HepG2 (cell line): Measurements from ENCODE around the gene TUBB. TPM values are rescaled to one million over a fixed set of nuclear protein-coding genes. Genes with fewer than 3 reads are reported as not detected.
A peak's percentile ranks its signal among the peaks of the same experiment; 100 is the strongest.

Source experiments
- ATAC-seq: fragments of 200-7000 bp; cut with Tn5 transposase; 3 replicates; pipeline ENCODE4 v1.9.1; 2020; ENCODE audit warnings: mild to moderate bottlenecking, moderate library complexity
- BruUV-seq: library from RNA; stranded (reverse); fragments of 400-500 nt; replicated peaks from 2 replicates; lab custom pipeline; 2021; lab: Mats Ljungman, UMichigan
- CTCF ChIA-PET: fragments of 300-600 bp; formaldehyde crosslinking; extraction: SDS; loops from one replicate; lab custom pipeline; 2021; ENCODE audit warnings: low total read pairs, inconsistent platforms, low intra/inter-chr PET ratio; lab: Yijun Ruan, JAX
- POLR2A ChIA-PET: fragments of 350-600 bp; sonication (Branson Sonifier 250); formaldehyde crosslinking; loops from one replicate; lab custom pipeline; 2020; ENCODE audit warnings: antibody characterized with exemption, inconsistent platforms; lab: Yijun Ruan, JAX
- DNase-seq: peaks from one replicate; pipeline ENCODE4 v3.0.0-alpha.2; 2015; ENCODE audit warnings: low spot score
- FAIRE-seq: peaks from 3 replicates; lab custom pipeline; 2011; peaks lifted over from hg19 to GRCh38; lab: Jason Lieb, UNC
- H2AFZ ChIP-seq: one replicate; pipeline ENCODE4 v1.6.1; 2011; ENCODE audit warnings: low read length, inconsistent platforms
- H3K27ac ChIP-seq: fragments of 300-600 bp; 3 replicates; pipeline ENCODE4 v1.8.0; 2011; ENCODE audit warnings: mixed run types, mild to moderate bottlenecking, mixed read lengths, low read length, inconsistent platforms; ENCODE audit not compliant: insufficient read depth; ENCODE audit errors: extremely low read length
- H3K27me3 ChIP-seq, 2 experiments: fragments of 200-600 bp in 1 of 2; 2 replicates in 1 of 2; 3 replicates in 1 of 2; pipeline versions ENCODE4 v1.6.0 to v1.8.0; 2011; ENCODE audit warnings: low read length in 2 of 2, mild to moderate bottlenecking in 2 of 2, moderate library complexity in 2 of 2, inconsistent platforms in 1 of 2; ENCODE audit not compliant: insufficient read depth in 2 of 2, control insufficient read depth in 1 of 2
- H3K36me3 ChIP-seq, 2 experiments: fragments of 200-600 bp in 1 of 2; replicated peaks in 1 of 2; 2 replicates in 1 of 2; 3 replicates in 1 of 2; pipeline versions ENCODE4 v1.5.1 to v1.8.0; 2011; ENCODE audit warnings: low read length in 2 of 2, inconsistent platforms in 1 of 2; ENCODE audit not compliant: insufficient read depth in 2 of 2, control insufficient read depth in 1 of 2
- H3K4me1 ChIP-seq: 2 replicates; pipeline ENCODE4 v1.5.1; 2012; ENCODE audit warnings: low read length, inconsistent platforms; ENCODE audit not compliant: insufficient read depth
- H3K4me2 ChIP-seq: 2 replicates; pipeline ENCODE4 v1.6.0; 2011; ENCODE audit warnings: low read depth, low read length, inconsistent platforms
- H3K4me3 ChIP-seq, 3 experiments: fragments of 200-600 bp in 1 of 3; sonication (generic), shearing (Covaris generic) in 1 of 3; replicated peaks in 1 of 3; 2 replicates each; pipeline ENCODE4 v1.5.1; 2011 to 2016; ENCODE audit warnings: low read length in 3 of 3, inconsistent platforms in 2 of 3, low read depth in 2 of 3, mild to moderate bottlenecking in 2 of 3, control low read depth in 1 of 3, mixed read lengths in 1 of 3; ENCODE audit not compliant: insufficient read depth in 1 of 3
- H3K79me2 ChIP-seq: one replicate; pipeline ENCODE4 v1.6.1; 2011; ENCODE audit warnings: low read length, inconsistent platforms; ENCODE audit not compliant: insufficient read depth
- H3K9ac ChIP-seq: 2 replicates; pipeline ENCODE4 v1.6.0; 2011; ENCODE audit warnings: mild to moderate bottlenecking, low read depth, low read length, inconsistent platforms; ENCODE audit not compliant: insufficient read depth
- H3K9me3 ChIP-seq: 2 replicates; pipeline ENCODE4 v1.5.1; 2012; ENCODE audit warnings: mild to moderate bottlenecking, low read length
- H4K20me1 ChIP-seq: 2 replicates; pipeline ENCODE4 v1.6.0; 2011; ENCODE audit warnings: inconsistent platforms, mild to moderate bottlenecking, low read length, moderate library complexity; ENCODE audit not compliant: insufficient read depth
- BORCS8-MEF2B ChIP-seq: sonication (generic); formaldehyde crosslinking; IDR thresholded peaks from 2 replicates; pipeline ENCODE4 v1.8.0; 2022; ENCODE audit warnings: mild to moderate bottlenecking, missing genetic modification reagents
- CREM ChIP-seq, 2 experiments: sonication (generic) in 1 of 2; formaldehyde crosslinking in 1 of 2; IDR thresholded peaks; 2 replicates each; pipeline versions ENCODE4 v1.4.0 to v1.6.1; 2016 to 2020; ENCODE audit warnings: antibody characterized with exemption in 1 of 2, mild to moderate bottlenecking in 1 of 2, missing genetic modification reagents in 1 of 2
- DNMT3B ChIP-seq: conservative IDR thresholded peaks from 2 replicates; pipeline ENCODE4 v1.6.1; 2016; ENCODE audit warnings: missing biosample characterization, control low read depth
- HNRNPUL1 ChIP-seq: fragments of 200-400 bp; formaldehyde crosslinking; IDR thresholded peaks from 2 replicates; pipeline ENCODE4 v1.6.1; 2017; ENCODE audit warnings: low read depth, mild to moderate bottlenecking, low read length, moderate library complexity
- KDM1A ChIP-seq: IDR thresholded peaks from 2 replicates; pipeline ENCODE4 v1.6.1; 2016; ENCODE audit warnings: missing compliant biosample characterization
- KLF11 ChIP-seq: IDR thresholded peaks from 2 replicates; pipeline ENCODE4 v1.6.1; 2016; ENCODE audit warnings: missing compliant biosample characterization
- LCORL ChIP-seq, 2 experiments: fragments of 450-650 bp in 1 of 2; sonication (generic) in 1 of 2; formaldehyde crosslinking in 1 of 2; IDR thresholded peaks; 2 replicates each; pipeline versions ENCODE4 v1.5.0 to v1.6.1; 2017 to 2020; ENCODE audit warnings: antibody characterized with exemption in 1 of 2, missing genetic modification reagents in 1 of 2
- PHB2 ChIP-seq: fragments of 450-650 bp; IDR thresholded peaks from 2 replicates; pipeline ENCODE4 v1.6.1; 2018; ENCODE audit not compliant: partially characterized antibody
- RAD51 ChIP-seq: fragments of 450-650 bp; IDR thresholded peaks from 2 replicates; pipeline ENCODE4 v1.6.1; 2016; ENCODE audit warnings: borderline replicate concordance
- RFXANK ChIP-seq: IDR thresholded peaks from 2 replicates; pipeline ENCODE4 v1.6.1; 2016
- SIN3B ChIP-seq: fragments of 150-350 bp; IDR thresholded peaks from 2 replicates; pipeline ENCODE4 v1.6.1; 2014; ENCODE audit warnings: low read length
- TBP ChIP-seq: sonication (generic); formaldehyde crosslinking; IDR thresholded peaks from 2 replicates; pipeline ENCODE4 v1.5.0; 2020; ENCODE audit warnings: missing genetic modification reagents
- TBX2 ChIP-seq: sonication (generic); formaldehyde crosslinking; IDR thresholded peaks from 2 replicates; pipeline ENCODE4 v1.5.0; 2020; ENCODE audit warnings: missing genetic modification reagents, mild to moderate bottlenecking, borderline replicate concordance
- THAP11 ChIP-seq: IDR thresholded peaks from 2 replicates; pipeline ENCODE4 v1.6.1; 2016; ENCODE audit warnings: missing biosample characterization, missing genetic modification reagents
- TSC22D2 ChIP-seq: sonication (generic); formaldehyde crosslinking; IDR thresholded peaks from 2 replicates; pipeline ENCODE4 v1.5.1; 2020; ENCODE audit warnings: missing genetic modification reagents, mild to moderate bottlenecking, borderline replicate concordance
- ZBTB7B ChIP-seq: sonication (generic); formaldehyde crosslinking; IDR thresholded peaks from 2 replicates; pipeline ENCODE4 v1.4.0; 2020; ENCODE audit warnings: missing genetic modification reagents
- ZNF138 ChIP-seq: sonication (generic); formaldehyde crosslinking; IDR thresholded peaks from 2 replicates; pipeline ENCODE4 v1.5.0; 2020; ENCODE audit warnings: mild to moderate bottlenecking, low read depth, missing genetic modification reagents
- ZNF296 ChIP-seq: sonication (generic); formaldehyde crosslinking; conservative IDR thresholded peaks from 2 replicates; pipeline ENCODE4 v1.5.0; 2020; ENCODE audit warnings: mild to moderate bottlenecking, missing genetic modification reagents
- ZNF468 ChIP-seq: sonication (generic); formaldehyde crosslinking; IDR thresholded peaks from 2 replicates; pipeline ENCODE4 v1.8.0; 2022; ENCODE audit warnings: mild to moderate bottlenecking, moderate library complexity, missing genetic modification reagents
- ZNF629 ChIP-seq: sonication (generic); formaldehyde crosslinking; conservative IDR thresholded peaks from 2 replicates; pipeline ENCODE4 v1.5.0; 2020; ENCODE audit warnings: missing genetic modification reagents
- ZNF891 ChIP-seq: sonication (generic); formaldehyde crosslinking; IDR thresholded peaks from 2 replicates; pipeline ENCODE4 v1.5.0; 2020; ENCODE audit warnings: mild to moderate bottlenecking, missing genetic modification reagents
- WGBS: methylation state at CpG from one replicate; pipeline ENCODE4 v1.1.6; 2017; ENCODE audit warnings: low lambda C conversion rate; 5-methylcytosine and 5-hydroxymethylcytosine counted together
- in situ Hi-C: cut with HindIII; loops from 2 replicates; pipeline ENCODE4 v1.10.0; 2017; ENCODE audit warnings: low pct_unique_long_range_greater_than_20kb; ENCODE audit not compliant: extremely low pct_ligation_motif_present
- intact Hi-C: fragments of 100-400 bp; cut with micrococcal nuclease; formaldehyde crosslinking; loops from one replicate; pipeline ENCODE4 v1.10.0; 2022; ENCODE audit not compliant: unreplicated experiment
- polyA plus RNA-seq, 8 experiments: library from polyadenylated mRNA; depleted of rRNA in 3 of 8; stranded (reverse) in 7 of 8; unstranded in 1 of 8; fragments of >200 nt; fragmentation: Illumina TruSeq in 4 of 8; extraction: Trizol in 4 of 8; gene quantifications; 2 replicates each; pipeline versions ENCODE4 v1.2.1 to v1.2.3, GENCODE V29; 2011 to 2016; ENCODE audit warnings: low read depth in 4 of 8, missing spikeins in 1 of 8, mixed read lengths in 1 of 8; ENCODE audit not compliant: insufficient read depth in 1 of 8
- total RNA-seq, 5 experiments: library from RNA; depleted of rRNA; stranded (reverse); fragments of >200 nt; fragmentation: Illumina TruSeq; extraction: Trizol; gene quantifications; 2 replicates each; pipeline ENCODE4 v1.2.3, GENCODE V29; 2016; ENCODE audit warnings: low read depth in 1 of 5
- TF ChIP-seq, protein P1 (sequence below): sonication (generic); formaldehyde crosslinking; IDR thresholded peaks from 2 replicates; pipeline ENCODE4 v1.9.0; 2021; ENCODE audit warnings: missing genetic modification reagents, mild to moderate bottlenecking, borderline replicate concordance
- TF ChIP-seq, protein P2 (sequence below): sonication (generic); formaldehyde crosslinking; IDR thresholded peaks from 2 replicates; pipeline ENCODE4 v1.5.0; 2020; ENCODE audit warnings: mild to moderate bottlenecking, missing genetic modification reagents

TUBB gene
- total and polyA plus RNA-seq, 2 of the 13 experiments (the other 11 are each of a cell fraction or from before 2014, with no cell fraction given), result 911 to 1,163 TPM

DNA sequence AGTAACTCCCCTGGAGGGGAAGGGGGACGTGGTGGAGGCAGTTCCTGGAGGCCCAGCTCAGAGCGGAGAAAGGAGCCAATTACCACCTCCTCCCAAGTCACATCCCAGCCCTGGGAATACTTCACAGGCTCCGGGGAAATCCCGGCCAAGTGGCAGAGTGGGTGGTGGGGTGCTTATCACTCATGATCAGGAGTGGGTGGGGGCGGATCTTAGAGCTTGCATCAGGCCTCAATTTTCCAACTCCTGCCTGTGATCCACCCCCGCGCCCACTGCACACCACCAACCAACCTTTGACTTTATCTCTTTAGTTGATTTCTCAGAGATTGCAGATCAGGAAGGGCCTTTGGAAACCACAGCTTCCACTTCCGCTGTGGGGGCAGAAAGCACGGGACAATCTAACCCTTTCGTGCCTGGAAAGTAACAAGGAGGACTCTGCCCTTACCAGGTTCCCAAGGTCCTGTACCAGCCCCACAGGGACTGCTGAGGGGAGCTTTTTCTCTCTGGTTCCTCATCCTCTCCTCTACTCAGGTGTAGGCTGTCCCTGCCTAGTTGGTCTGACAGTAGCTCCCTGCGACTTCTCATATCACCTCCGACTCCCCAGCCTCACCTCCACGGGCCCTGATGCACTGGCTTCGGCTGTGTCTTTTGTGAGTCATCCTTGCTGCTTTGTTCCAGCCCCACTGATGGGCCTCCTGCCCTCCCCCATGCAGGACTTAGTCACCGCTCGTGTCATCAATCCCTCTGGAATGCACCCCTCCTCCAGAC, 49.1 kb downstream of the TUBB start:
- in situ Hi-C loops, result no loop called here
- no peaks in the 10 kb centered on the region for H3K27me3 ChIP-seq
- H3K79me2 ChIP-seq, result no peaks in the 10 kb centered on the region
- CTCF ChIA-PET, result no interaction called here
- H3K4me3 ChIP-seq, result peak overlapping the region; percentile 35 to 69 (median 44)
- FAIRE-seq, result peak; percentile 61
- DNase-seq, result peak; percentile 96
- peak; percentile 90 for ATAC-seq
- POLR2A ChIA-PET, result interaction anchor here (0.6 to 11.8 kb wide), 18 partner anchors 8 to 241 kb away, joined by 3 to 414 read pairs (median 11); partner anchors contain the start of genes DDR1, FLOT1, IER3 and MRPS18B
- H3K36me3 ChIP-seq, result no peaks in the 10 kb centered on the region
- H3K9ac ChIP-seq, result peak overlapping the region; percentile 93
- BruUV-seq, result TSS peak; percentile 97
- peak overlapping the region; percentile 90 for H3K4me2 ChIP-seq
- H2AFZ ChIP-seq, result no peak overlapping the region
- no peaks in the 10 kb centered on the region for H4K20me1 ChIP-seq
- peak overlapping the region; percentile 98 for H3K27ac ChIP-seq
- intact Hi-C loops, result loop anchor here (1.0 to 2.0 kb wide), 3 partner anchors 12 to 60 kb away; partner anchors contain the start of gene IER3
- peaks cover 79% of the 10 kb centered on the region for H3K4me1 ChIP-seq
- H3K9me3 ChIP-seq, result no peaks in the 10 kb centered on the region
- 8% methylated on average over 14 of the region's 16 CpGs for WGBS
- TF ChIP-seq ZNF138 (CRISPR knock-in tag) (no peak), KDM1A (peak; percentile 60; the same call in 1 of the 2 replicates), HNRNPUL1 (no peak), ZNF629 (CRISPR knock-in tag) (no peak; the same call in 1 of the 2 replicates), BORCS8-MEF2B (peak; percentile 62; the same call in 1 of the 2 replicates), SIN3B (no peak), KLF11 (CRISPR knock-in tag) (0 out of 2 replicates have a peak, but pooled peaks have one; percentile 52), ZNF468 (CRISPR knock-in tag) (peak; percentile 34; the same call in 1 of the 2 replicates), PHB2 (no peak), ZNF891 (CRISPR knock-in tag) (0 out of 2 replicates have a peak, but pooled peaks have one; percentile 22), DNMT3B (CRISPR knock-in tag) (0 out of 2 replicates have a peak, but pooled peaks have one; percentile 3), THAP11 (CRISPR knock-in tag) (peak; percentile 78), TBP (CRISPR knock-in tag) (no peak), RFXANK (CRISPR knock-in tag) (no peak; the same call in 1 of the 2 replicates), ZNF296 (CRISPR knock-in tag) (no peak), RAD51 (no peak), ZBTB7B (CRISPR knock-in tag) (peak; percentile 83), TSC22D2 (CRISPR knock-in tag) (0 out of 2 replicates have a peak, but pooled peaks have one; percentile 51), TBX2 (CRISPR knock-in tag) (peak; percentile 91; the same call in 1 of the 2 replicates), CREM (IDR thresholded peaks at IDR 0.05) (peak; percentile 83), CREM (CRISPR knock-in tag; IDR thresholded peaks at IDR 0.05) (no peak), LCORL (IDR thresholded peaks at IDR 0.05) (no peak; the same call in 1 of the 2 replicates), LCORL (CRISPR knock-in tag; IDR thresholded peaks at IDR 0.05) (peak; percentile 96)
- TF ChIP-seq, protein P1, sequence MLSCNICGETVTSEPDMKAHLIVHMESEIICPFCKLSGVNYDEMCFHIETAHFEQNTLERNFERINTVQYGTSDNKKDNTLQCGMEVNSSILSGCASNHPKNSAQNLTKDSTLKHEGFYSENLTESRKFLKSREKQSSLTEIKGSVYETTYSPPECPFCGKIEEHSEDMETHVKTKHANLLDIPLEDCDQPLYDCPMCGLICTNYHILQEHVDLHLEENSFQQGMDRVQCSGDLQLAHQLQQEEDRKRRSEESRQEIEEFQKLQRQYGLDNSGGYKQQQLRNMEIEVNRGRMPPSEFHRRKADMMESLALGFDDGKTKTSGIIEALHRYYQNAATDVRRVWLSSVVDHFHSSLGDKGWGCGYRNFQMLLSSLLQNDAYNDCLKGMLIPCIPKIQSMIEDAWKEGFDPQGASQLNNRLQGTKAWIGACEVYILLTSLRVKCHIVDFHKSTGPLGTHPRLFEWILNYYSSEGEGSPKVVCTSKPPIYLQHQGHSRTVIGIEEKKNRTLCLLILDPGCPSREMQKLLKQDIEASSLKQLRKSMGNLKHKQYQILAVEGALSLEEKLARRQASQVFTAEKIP, result no peak
- TF ChIP-seq, protein P2, sequence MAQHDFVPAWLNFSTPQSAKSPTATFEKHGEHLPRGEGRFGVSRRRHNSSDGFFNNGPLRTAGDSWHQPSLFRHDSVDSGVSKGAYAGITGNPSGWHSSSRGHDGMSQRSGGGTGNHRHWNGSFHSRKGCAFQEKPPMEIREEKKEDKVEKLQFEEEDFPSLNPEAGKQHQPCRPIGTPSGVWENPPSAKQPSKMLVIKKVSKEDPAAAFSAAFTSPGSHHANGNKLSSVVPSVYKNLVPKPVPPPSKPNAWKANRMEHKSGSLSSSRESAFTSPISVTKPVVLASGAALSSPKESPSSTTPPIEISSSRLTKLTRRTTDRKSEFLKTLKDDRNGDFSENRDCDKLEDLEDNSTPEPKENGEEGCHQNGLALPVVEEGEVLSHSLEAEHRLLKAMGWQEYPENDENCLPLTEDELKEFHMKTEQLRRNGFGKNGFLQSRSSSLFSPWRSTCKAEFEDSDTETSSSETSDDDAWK (CRISPR knock-in tag), result no peak
